HFF-Myc (cell line): Measurements from ENCODE around the gene HOPX.

ENCODE experiments used
- DNase-seq: peaks from one replicate; pipeline ENCODE4 v3.0.0-alpha.2; 2011; ENCODE audit warnings: low read depth; ENCODE audit errors: extremely low read depth
- H3K4me3 ChIP-seq: replicated peaks from 2 replicates; pipeline ENCODE4 v1.5.1; 2011; ENCODE audit warnings: low read depth, mild to moderate bottlenecking, control low read depth, low read length
- TF ChIP-seq, protein P1 (sequence below): IDR thresholded peaks from 2 replicates; pipeline ENCODE4 v1.5.1; 2012; ENCODE audit warnings: mild to moderate bottlenecking, low read depth, low read length, control low read depth; ENCODE audit errors: missing control alignments

The HOPX gene

DNA sequence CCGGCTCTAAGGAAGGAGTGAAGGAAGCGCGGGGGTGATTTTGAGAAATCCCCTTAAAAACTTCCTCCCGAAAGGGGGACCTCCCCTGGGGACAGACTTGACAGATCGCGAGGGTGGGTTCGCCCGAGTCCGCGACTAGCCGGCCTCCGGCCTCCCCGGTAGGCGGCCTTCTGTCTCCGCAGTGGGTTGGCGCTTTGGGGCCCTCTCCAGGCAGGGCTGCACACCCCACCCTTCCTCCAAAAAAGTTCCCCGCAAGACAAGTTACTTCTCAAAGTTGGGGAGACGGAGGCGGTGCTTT, 24.8 kb downstream of the HOPX start:
- peak overlapping the region; percentile 34 for H3K4me3 ChIP-seq
- DNase-seq = no peak

DNA sequence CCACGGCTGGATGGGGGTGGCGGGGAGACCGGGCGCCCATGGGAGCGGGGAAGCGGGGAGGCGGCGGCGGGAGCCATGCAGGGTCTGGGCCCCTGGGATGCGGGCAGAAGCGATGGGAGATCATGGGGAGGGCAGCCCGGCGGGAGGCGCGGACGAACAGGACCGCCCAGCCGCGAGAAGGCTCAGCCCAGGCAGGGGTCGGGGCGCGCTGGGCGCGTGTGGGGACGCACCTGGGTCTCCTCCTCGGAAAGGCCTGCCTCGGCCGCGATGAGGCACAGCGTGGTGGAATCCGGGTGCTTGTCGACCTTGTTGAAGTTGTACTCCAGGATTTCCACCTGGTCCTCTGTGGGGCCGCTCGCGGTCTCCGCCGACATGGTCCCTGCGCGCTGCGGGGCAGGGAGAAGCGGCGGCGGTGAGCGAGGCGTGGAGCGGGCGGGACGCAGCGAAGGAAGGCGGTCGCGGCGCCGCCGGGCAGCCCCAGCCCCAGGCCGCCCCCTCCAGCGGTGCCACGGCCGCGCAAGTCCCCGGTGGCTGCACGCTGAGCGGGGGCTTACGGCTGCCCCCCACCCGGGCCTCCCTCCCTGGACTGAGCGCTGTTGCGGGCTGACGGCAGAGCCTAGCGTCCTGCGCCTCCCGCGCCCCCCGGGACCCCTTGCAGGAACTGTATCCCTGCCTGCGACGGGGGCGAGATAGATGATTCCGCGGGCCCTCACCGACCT, 25.3 kb downstream of the HOPX start:
- TF ChIP-seq, protein P1, sequence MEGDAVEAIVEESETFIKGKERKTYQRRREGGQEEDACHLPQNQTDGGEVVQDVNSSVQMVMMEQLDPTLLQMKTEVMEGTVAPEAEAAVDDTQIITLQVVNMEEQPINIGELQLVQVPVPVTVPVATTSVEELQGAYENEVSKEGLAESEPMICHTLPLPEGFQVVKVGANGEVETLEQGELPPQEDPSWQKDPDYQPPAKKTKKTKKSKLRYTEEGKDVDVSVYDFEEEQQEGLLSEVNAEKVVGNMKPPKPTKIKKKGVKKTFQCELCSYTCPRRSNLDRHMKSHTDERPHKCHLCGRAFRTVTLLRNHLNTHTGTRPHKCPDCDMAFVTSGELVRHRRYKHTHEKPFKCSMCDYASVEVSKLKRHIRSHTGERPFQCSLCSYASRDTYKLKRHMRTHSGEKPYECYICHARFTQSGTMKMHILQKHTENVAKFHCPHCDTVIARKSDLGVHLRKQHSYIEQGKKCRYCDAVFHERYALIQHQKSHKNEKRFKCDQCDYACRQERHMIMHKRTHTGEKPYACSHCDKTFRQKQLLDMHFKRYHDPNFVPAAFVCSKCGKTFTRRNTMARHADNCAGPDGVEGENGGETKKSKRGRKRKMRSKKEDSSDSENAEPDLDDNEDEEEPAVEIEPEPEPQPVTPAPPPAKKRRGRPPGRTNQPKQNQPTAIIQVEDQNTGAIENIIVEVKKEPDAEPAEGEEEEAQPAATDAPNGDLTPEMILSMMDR = no peak
- H3K4me3 ChIP-seq = peak overlapping the region; percentile 34
- no peak for DNase-seq

More for the DNA sequence above, 24.8 kb downstream of the HOPX start:
- TF ChIP-seq, protein P1 = no peak

DNA sequence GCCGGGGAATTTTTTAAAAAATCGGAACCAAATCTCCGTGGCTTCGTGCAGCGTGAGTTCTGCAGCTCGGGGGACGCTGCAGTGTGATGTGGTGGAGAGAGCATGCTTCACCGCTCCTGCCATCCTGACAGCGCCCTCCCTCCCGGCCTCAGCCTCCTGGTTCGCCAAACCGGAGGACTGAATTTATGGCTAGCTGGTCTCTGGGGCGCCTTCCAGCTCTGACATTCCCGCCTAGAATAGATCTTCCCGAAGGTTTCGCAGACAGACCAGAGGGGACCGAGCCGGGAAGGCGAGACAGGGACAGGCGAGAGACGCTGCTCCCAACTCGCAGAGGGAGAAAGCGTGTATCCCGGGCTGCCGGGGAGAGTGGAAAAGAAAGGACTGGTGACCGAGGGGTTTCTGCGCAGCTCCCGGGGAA, 25.9 kb downstream of the HOPX start:
- TF ChIP-seq, protein P1 = no peak
- DNase-seq = no peak
- H3K4me3 ChIP-seq = peak overlapping the region; percentile 34

DNA sequence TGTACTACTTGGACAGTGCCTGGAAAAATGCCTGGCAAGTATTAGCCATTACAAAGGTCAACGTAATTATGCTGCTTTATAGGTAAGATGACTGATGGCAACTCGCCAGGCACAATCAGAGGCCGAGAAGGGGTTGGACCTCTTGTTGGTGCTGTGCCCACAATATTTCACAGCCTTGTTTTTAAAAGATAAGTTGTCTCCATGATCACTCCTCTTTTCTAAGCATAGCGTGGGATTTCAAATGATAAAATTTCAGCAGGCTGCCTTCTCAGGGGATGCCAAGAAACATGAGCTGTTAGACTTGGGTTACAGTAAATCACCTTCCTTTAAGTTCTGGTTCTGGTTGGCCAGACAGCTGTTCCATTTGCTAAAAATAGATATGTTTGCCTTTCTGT, 26.9 kb downstream of the HOPX start:
- no peak for DNase-seq
- H3K4me3 ChIP-seq = no peak overlapping the region
- TF ChIP-seq, protein P1 = no peak

DNA sequence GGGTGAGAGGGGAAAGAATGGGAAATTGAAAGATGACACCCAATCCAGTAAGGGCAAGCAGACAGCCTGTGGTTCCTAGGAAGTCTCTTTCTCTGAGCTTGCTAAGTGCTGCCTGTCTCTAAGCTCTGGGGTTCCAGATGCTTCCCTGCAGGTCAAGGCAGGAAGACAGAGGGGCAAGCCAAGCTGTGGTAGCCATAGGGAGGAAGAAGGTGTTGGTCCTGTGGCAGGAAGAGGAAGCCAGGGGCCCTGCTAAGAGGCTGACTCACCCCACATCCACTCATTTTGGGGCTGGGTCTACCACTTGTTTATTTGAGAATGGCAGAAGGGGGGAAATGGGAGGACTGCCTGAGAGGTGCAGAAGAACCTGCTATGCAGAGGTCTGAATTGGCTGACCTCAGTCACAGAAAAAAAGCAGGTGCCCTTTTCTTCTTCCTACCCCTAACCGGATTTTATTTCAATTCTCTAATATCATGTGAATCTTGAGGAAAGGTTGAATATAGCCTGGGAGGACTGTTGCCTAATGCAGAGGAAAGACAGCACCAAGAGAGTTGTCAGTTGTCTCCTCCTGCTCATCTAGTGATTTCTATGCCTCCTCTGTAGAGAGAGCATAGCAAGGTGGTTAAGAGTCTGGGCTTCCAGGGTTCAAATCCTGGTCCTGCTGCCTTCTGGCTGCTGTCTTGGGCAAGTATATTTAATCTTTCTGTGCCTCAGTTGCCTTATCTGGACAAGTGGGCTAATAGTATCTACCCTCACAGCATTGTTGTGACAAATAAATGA, 27.4 kb downstream of the HOPX start:
- no peak for DNase-seq
- no peak overlapping the region for H3K4me3 ChIP-seq
- TF ChIP-seq, protein P1 = no peak

DNA sequence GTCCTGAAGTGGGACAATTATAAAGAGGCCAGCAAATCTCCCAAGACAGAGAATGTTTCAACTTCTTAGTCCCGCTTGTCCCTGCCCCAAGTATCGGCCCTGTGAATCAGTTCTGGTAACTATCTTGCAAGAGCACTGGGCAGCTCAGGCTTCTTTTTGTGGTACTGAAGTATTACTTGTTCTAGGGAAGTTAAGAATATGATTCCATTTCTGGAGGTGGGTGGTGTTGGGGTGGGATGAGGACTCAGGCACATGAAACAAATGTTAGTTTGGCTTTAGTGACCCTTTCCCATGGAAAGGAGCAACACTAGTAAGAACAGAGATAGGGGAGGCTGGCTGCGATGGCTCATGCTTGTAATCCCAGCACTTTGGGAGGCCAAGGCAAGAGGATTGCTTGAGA, 28.9 kb downstream of the HOPX start:
- H3K4me3 ChIP-seq = no peak overlapping the region
- no peak for DNase-seq
- TF ChIP-seq, protein P1 = no peak
